ENCODE data around the gene UBN1.

Gene UBN1

GRCh38 chr16:4852221-4852872 is 5.1 kb downstream of the UBN1 start:
- in situ Hi-C loops (cut with HindIII; ENCODE audit: low pct_unique_long_range_greater_than_20kb, low sequenced_read_pairs): no loop called here
- no peak for DNase-seq (ENCODE audit: low read depth in 1 of 2, low spot score in 1 of 2)
- no peak for TF ChIP-seq JUND (IDR thresholded peaks at IDR 0.05; ENCODE audit: low read depth)

DNA sequence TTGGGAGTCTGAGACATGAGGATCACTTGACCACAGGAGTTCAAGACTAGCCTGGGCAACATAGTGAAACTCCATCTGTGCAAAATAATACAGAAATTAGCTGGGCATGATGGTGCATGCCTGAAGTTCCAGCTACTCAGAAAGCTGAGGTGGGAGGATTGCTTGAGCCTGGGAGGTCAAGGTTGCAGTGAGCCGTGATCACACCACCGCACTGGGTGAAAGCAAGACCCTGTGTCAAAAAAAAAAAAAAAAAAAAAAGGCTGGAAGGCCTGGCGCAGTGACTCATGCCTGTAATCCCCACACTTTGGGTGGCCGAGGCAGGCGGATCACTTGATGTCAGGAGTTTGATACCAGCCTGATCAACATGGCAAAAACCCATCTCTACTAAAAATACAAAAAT is 8.1 kb downstream of the UBN1 start:
- no peak for DNase-seq (ENCODE audit: low read depth in 1 of 2, low spot score in 1 of 2)
- in situ Hi-C loops (cut with HindIII; ENCODE audit: low pct_unique_long_range_greater_than_20kb, low sequenced_read_pairs): no loop called here
- TF ChIP-seq JUND (IDR thresholded peaks at IDR 0.05; ENCODE audit: low read depth): no peak

DNA sequence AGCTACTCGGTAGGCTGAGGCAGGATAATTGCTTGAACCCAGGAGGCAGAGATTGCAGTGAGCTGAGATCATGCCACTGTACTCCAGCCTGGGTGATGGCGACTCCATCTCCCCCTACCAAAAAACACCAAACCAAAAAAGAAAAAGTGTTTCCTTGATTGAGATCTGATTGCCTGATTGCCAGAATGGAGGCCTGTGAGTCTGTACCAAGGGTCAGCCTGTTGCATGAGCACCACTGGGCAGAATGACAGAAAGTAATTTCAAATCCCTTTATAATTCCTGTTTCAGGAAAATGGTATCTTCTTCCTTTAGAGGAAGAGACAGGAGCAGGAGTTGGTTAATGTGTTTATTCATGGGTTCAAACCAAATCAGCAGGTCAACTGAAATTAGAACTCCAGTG is 8.5 kb downstream of the UBN1 start:
- TF ChIP-seq JUND (IDR thresholded peaks at IDR 0.05; ENCODE audit: low read depth): no peak
- in situ Hi-C loops (cut with HindIII; ENCODE audit: low pct_unique_long_range_greater_than_20kb, low sequenced_read_pairs): no loop called here
- no peak for DNase-seq (ENCODE audit: low read depth in 1 of 2, low spot score in 1 of 2)

GRCh38 chr16:4859190-4859899 is 12.1 kb downstream of the UBN1 start:
- in situ Hi-C loops (cut with HindIII; ENCODE audit: low pct_unique_long_range_greater_than_20kb, low sequenced_read_pairs): no loop called here
- no peak for DNase-seq (ENCODE audit: low read depth in 1 of 2, low spot score in 1 of 2)

DNA sequence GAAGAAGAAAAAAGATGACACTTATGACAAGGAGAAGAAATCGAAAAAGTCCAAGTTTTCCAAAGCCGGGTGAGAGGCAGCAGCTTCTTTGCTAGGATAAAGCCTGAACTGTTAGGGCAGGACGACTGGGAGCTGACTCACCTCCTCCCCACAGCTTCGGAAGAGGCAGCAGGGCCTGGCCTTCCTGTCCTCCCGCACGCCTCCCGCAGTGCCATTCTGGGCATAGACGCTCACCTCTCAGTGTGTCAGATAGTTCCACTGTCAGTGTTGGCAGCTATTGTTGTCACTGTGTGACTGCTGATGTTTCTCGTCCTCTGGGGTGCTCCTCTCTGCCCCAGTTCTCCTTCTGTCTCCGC is 12.6 kb downstream of the UBN1 start:
- TF ChIP-seq JUND (IDR thresholded peaks at IDR 0.05; ENCODE audit: low read depth): no peak
- in situ Hi-C loops (cut with HindIII; ENCODE audit: low pct_unique_long_range_greater_than_20kb, low sequenced_read_pairs): no loop called here
- no peak for DNase-seq (ENCODE audit: low read depth in 1 of 2, low spot score in 1 of 2)

More at GRCh38 chr16:4859190-4859899, 12.1 kb downstream of the UBN1 start:
- no peak for TF ChIP-seq JUND (IDR thresholded peaks at IDR 0.05; ENCODE audit: low read depth)

DNA sequence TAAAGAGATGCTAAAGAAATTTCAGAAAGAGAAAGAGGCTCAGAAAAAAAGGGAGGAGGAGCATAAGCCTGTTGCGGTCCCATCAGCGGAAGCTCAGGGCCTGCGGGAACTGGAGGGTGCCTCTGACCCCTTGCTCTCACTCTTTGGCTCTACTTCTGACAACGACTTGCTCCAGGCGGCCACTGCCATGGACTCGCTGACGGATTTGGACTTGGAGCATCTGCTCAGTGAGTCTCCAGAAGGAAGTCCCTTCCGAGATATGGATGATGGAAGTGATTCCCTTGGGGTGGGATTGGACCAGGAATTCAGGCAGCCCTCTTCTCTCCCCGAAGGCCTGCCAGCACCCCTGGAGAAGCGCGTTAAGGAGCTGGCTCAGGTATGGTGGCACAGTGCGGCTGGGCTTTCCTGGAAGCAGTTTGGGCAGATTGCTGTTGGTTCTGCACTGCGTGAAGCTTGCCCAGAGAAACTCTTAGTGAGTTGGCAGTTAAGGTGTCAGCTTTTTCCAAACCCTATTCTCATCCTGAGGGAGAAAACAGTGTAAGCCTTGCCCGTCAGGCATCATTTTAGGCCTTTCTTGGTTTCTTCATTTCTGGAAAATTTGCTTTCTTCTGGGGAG is 13.6 kb downstream of the UBN1 start:
- in situ Hi-C loops (cut with HindIII; ENCODE audit: low pct_unique_long_range_greater_than_20kb, low sequenced_read_pairs): no loop called here
- no peak for DNase-seq (ENCODE audit: low read depth in 1 of 2, low spot score in 1 of 2)
- no peak for TF ChIP-seq JUND (IDR thresholded peaks at IDR 0.05; ENCODE audit: low read depth)

GRCh38 chr16:4862639-4863038 is 15.4 kb downstream of the UBN1 start:
- in situ Hi-C loops (cut with HindIII; ENCODE audit: low pct_unique_long_range_greater_than_20kb, low sequenced_read_pairs): no loop called here
- TF ChIP-seq JUND (IDR thresholded peaks at IDR 0.05; ENCODE audit: low read depth): no peak
- peak in 1 of 2 experiments; percentile 28 for DNase-seq (ENCODE audit: low read depth in 1 of 2, low spot score in 1 of 2)

DNA sequence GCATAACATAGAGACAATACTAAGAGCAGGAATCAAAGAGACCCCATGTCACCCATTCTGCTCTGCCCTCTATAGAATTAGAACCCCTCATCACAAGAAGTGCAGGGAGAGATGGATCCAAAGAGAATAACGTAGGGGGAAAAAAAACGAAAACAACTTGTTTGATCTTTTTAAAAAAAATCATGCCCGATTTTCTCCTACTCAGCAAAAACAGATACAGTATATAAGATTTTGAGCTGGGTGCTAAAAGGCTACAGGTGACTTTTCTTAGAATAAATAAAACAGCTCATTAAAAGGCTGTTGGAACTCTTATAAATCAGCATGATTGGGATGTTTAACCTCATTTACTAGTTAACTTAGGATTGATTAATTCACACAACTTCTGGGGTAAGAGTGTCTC is 17.4 kb downstream of the UBN1 start:
- no peak for DNase-seq (ENCODE audit: low read depth in 1 of 2, low spot score in 1 of 2)
- in situ Hi-C loops (cut with HindIII; ENCODE audit: low pct_unique_long_range_greater_than_20kb, low sequenced_read_pairs): no loop called here
- no peak for TF ChIP-seq JUND (IDR thresholded peaks at IDR 0.05; ENCODE audit: low read depth)

DNA sequence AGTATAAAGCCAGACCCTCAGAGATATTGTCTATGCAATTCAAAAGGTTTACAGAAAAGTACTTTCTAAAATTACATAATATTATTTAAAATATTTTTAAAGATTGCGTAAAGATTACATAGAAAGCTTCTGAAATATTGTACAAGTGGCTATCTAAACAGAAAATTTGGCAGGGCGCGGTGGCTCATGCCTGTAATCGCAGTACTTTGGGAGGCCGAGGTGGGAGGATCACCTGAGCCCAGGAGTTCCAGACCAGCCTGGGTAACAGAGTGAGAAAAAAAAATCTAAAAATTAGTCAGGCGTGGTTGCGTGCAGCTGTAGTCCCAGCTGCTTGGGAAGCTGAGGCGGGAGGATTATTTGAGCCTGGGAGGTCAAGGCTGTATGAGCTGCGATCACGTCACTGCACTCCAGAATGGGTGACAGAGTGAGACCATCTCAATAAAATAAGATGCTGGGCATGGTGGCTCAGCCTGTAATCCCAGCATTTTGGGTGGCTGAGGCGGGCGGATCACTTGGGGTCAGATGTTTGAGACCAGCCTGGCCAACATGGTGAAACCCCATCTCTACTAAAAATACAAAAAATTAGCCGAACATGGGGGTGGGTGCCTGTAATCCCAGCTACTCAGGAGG is 18.1 kb downstream of the UBN1 start:
- in situ Hi-C loops (cut with HindIII; ENCODE audit: low pct_unique_long_range_greater_than_20kb, low sequenced_read_pairs): no loop called here
- no peak for TF ChIP-seq JUND (IDR thresholded peaks at IDR 0.05; ENCODE audit: low read depth)
- DNase-seq (ENCODE audit: low read depth in 1 of 2, low spot score in 1 of 2): no peak

DNA sequence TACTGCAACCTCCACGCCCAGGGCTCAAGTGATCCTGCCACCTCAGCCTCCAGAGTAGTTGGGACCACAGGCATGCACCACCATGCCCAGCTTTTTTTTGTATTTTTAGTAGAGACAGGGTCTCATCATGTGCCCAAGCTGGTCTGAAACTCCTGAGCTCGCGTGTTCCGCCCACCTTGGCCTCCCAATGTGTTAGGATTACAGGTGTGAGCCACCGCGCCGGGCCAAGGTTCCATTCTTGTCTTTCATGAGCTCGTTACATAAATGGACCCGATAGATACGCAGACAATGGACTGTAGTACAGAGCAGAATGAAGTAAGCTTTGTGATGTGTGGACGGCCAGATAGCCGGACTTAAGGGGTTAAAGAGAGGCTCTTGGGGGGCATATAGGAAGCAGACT is 19.3 kb downstream of the UBN1 start:
- in situ Hi-C loops (cut with HindIII; ENCODE audit: low pct_unique_long_range_greater_than_20kb, low sequenced_read_pairs): no loop called here
- TF ChIP-seq JUND (IDR thresholded peaks at IDR 0.05; ENCODE audit: low read depth): no peak
- no peak for DNase-seq (ENCODE audit: low read depth in 1 of 2, low spot score in 1 of 2)

DNA sequence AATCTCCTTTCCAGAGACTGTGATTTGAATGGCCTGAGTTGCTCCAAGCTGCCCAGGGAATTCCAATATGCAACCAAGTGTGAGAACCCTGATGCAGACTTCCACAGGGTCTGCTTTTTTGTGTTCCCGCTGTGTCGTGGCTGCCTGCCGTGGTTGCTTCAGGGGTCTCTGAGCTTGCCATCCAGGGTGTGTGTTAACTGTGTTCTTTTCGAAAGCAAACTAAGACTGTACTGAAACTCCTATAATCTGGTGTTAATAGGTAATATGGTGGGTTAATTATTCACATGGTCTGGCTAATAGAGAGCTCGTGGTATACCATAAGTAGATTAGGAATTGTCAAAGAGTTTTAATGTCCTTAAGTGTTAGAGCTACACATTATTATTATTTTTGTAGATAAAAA is 20.7 kb downstream of the UBN1 start:
- in situ Hi-C loops (cut with HindIII; ENCODE audit: low pct_unique_long_range_greater_than_20kb, low sequenced_read_pairs): no loop called here

DNA sequence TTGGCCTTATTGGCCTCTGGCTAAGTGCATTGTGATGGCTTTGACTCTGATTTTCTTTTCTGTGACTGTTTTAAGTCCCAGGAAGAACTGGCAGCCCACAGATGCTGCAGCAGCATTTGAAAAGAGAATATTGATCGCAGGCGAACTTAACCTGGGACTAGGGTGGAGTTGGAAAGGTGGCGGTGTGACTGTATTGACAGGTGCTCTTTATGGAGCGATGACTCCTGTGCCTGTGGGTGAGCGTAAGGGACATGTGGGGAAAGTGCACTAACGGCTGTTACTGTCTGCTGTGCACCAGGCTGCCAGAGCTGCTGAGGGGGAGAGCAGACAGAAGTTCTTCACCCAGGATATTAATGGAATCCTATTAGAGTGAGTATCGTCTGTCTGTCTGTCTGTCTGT is 21.3 kb downstream of the UBN1 start:
- no peak for DNase-seq (ENCODE audit: low read depth in 1 of 2, low spot score in 1 of 2)
- in situ Hi-C loops (cut with HindIII; ENCODE audit: low pct_unique_long_range_greater_than_20kb, low sequenced_read_pairs): no loop called here
- TF ChIP-seq JUND (IDR thresholded peaks at IDR 0.05; ENCODE audit: low read depth): no peak

More for the DNA sequence above, 20.7 kb downstream of the UBN1 start:
- DNase-seq (ENCODE audit: low read depth in 1 of 2, low spot score in 1 of 2): no peak
- no peak for TF ChIP-seq JUND (IDR thresholded peaks at IDR 0.05; ENCODE audit: low read depth)
